Vagina (tissue), 2 donors: ENCODE data around the gene TDRD9.

Source experiments
- POLR2A ChIP-seq, 2 donors: fragments of 450-650 bp; IDR thresholded peaks; one replicate each; pipeline ENCODE4 v1.6.1; 2017; ENCODE audit warnings: antibody characterized with exemption in 2 of 2, mild to moderate bottlenecking in 2 of 2, moderate library complexity in 2 of 2
- POLR2AphosphoS5 ChIP-seq, 2 donors: sonication (generic); formaldehyde crosslinking; IDR thresholded peaks; one replicate each; pipeline ENCODE4 v1.9.0; 2017; ENCODE audit warnings: antibody characterized with exemption in 2 of 2, mild to moderate bottlenecking in 2 of 2, low read depth in 1 of 2; ENCODE audit not compliant: insufficient read depth in 1 of 2
- TF ChIP-seq, protein P1 (sequence below), 3 experiments: fragments of 450-650 bp in 2 of 3; fragments of 200-600 bp in 1 of 3; sonication (generic) in 1 of 3; IDR thresholded peaks; one replicate each; pipeline ENCODE4 v1.5.1; 2017 to 2019; ENCODE audit warnings: antibody characterized with exemption in 3 of 3, mild to moderate bottlenecking in 2 of 3, moderate library complexity in 2 of 3

DNA sequence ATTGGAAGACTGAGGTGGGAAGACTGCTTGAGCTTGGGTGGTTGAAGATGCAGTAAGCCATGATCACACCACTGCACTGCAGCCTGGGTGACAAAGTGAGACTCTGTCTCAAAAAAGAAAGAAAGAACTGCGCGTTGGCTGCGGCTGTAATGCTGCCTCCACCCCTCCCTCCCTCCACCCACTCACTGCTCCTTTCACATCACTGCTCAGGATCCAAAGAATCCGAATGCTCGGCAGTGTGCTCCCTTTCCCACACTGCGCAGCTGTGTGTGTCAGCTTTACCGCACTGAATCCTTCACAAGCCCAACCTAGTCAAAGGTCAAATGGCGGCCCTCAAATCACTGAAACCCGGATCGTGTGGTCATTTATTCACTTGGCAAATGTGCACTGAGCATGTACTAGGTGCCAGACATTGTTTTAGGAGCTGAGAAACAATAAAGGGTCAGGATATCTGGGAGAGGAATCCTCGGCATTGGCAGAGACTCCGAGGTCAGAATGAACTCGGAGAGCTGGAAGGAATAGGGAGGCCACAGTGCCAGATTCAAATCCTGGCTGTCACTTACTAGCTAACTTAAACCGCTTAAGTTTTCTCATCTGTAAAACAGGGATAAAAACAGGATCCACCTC is 11.5 kb upstream of the TDRD9 start:
- TF ChIP-seq, protein P1, sequence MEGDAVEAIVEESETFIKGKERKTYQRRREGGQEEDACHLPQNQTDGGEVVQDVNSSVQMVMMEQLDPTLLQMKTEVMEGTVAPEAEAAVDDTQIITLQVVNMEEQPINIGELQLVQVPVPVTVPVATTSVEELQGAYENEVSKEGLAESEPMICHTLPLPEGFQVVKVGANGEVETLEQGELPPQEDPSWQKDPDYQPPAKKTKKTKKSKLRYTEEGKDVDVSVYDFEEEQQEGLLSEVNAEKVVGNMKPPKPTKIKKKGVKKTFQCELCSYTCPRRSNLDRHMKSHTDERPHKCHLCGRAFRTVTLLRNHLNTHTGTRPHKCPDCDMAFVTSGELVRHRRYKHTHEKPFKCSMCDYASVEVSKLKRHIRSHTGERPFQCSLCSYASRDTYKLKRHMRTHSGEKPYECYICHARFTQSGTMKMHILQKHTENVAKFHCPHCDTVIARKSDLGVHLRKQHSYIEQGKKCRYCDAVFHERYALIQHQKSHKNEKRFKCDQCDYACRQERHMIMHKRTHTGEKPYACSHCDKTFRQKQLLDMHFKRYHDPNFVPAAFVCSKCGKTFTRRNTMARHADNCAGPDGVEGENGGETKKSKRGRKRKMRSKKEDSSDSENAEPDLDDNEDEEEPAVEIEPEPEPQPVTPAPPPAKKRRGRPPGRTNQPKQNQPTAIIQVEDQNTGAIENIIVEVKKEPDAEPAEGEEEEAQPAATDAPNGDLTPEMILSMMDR (IDR thresholded peaks at IDR 0.05), result no peak
- TF ChIP-seq POLR2A (IDR thresholded peaks at IDR 0.05), result no peak
- TF ChIP-seq POLR2AphosphoS5 (IDR thresholded peaks at IDR 0.05; ENCODE audit: insufficient read depth in 1 of 2, low read depth in 1 of 2), result no peak
